ENCODE results near the gene EIF4G3. TPM values are rescaled to one million over a fixed set of nuclear protein-coding genes. Genes with fewer than 3 reads are reported as not detected.

EIF4G3 gene
- total and polyA plus RNA-seq, 2 donors (not counting 3 experiments of a cell fraction or from before 2014, with no cell fraction given), result 40.7 to 78.5 TPM

DNA sequence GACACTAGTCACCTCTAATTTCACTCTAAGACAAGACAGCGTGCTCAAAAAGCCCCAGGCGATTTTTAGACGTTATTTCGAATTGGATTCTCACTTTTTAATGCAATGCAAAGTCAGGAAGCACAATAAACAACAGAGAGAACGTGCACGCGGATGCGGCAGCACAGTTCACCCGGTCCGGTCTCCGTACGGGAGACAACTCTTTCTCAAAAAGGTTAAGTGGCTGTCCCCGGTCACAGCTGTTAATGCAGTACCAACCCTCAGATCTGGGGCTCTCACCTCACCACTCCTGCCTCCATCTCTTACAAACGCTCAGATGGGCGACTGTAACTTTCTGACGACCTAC lies 390.8 kb downstream of the EIF4G3 start:
- peaks cover 13% of the 10 kb centered on the region for H3K4me1 ChIP-seq (ENCODE audit: control insufficient read depth, extremely low read depth, insufficient read depth, low read length)
- BruUV-seq (replicated peaks), result no TSS peak
- peak overlapping the region; percentile 89 for H3K27ac ChIP-seq (ENCODE audit: insufficient read depth, low read depth, low read length)
- CTCF ChIA-PET, result interaction anchor here (1.0 to 4.7 kb wide), 4 partner anchors 10 to 409 kb away, joined by 4 to 49 read pairs (median 7); no protein-coding TSS in a partner anchor
- H3K4me2 ChIP-seq (ENCODE audit: insufficient read depth, low read length), result peak overlapping the region; percentile 92
- H3K4me3 ChIP-seq (replicated peaks in 1 of 3; ENCODE audit: insufficient read depth in 1 of 3, low read depth in 1 of 3, low read length in 3 of 3), result peak overlapping the region; percentile 32 to 90 (median 83)
- POLR2A ChIA-PET, result interaction anchor here (0.8 to 1.3 kb wide), 4 partner anchors 12 to 406 kb away, joined by 3 to 6 read pairs (median 4); no protein-coding TSS in a partner anchor
- H3K9ac ChIP-seq (replicated peaks; ENCODE audit: extremely low read depth, insufficient read depth, low read length), result peak overlapping the region; percentile 95
- peaks cover 54% of the 10 kb centered on the region for H3K79me2 ChIP-seq (ENCODE audit: control insufficient read depth, insufficient read depth, low read length)
- TF ChIP-seq GATA2 (IDR thresholded peaks at IDR 0.05; ENCODE audit: insufficient read depth, insufficient read length, low read depth, low read length) (no peak), EZH2 (IDR thresholded peaks at IDR 0.05; ENCODE audit: borderline replicate concordance, low read depth, low read length, severe bottlenecking) (no peak), JUN (IDR thresholded peaks at IDR 0.05; ENCODE audit: borderline replicate concordance, insufficient read depth, insufficient read length, low read depth) (no peak), FOS (IDR thresholded peaks at IDR 0.05; ENCODE audit: borderline replicate concordance, insufficient read depth, low read length) (no peak), CTCF (IDR thresholded peaks at IDR 0.05; ENCODE audit: extremely low read depth in 1 of 2, insufficient read depth in 1 of 2, low read depth in 1 of 2, low read length in 2 of 2) (no peak), POLR2A (IDR thresholded peaks at IDR 0.05; ENCODE audit: low read depth, low read length) (no peak), MYC (IDR thresholded peaks at IDR 0.05; ENCODE audit: low read depth, low read length) (no peak), POLR2AphosphoS5 (IDR thresholded peaks at IDR 0.05; ENCODE audit: insufficient read depth, low read depth, low read length) (no peak)
- TF ChIP-seq, protein P1, sequence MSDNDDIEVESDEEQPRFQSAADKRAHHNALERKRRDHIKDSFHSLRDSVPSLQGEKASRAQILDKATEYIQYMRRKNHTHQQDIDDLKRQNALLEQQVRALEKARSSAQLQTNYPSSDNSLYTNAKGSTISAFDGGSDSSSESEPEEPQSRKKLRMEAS (IDR thresholded peaks at IDR 0.05; ENCODE audit: insufficient read depth, insufficient read length), result no peak
- H3K36me3 ChIP-seq (ENCODE audit: control insufficient read depth in 2 of 2, extremely low read depth in 1 of 2, insufficient read depth in 2 of 2, low read length in 2 of 2), result no peaks in the 10 kb centered on the region
- peak overlapping the region; percentile 63 for H2AFZ ChIP-seq (ENCODE audit: low read depth, low read length)
- intact Hi-C loops (cut with micrococcal nuclease) (loop anchor here (1.0 to 5.0 kb wide), 3 partner anchors 89 to 409 kb away; partner anchors contain the start of gene EIF4G3), dilution Hi-C loops (cut with MboI; ENCODE audit: extremely low pct_ligation_motif_present, low sequenced_read_pairs) (no loop called here)
- FAIRE-seq (peak; percentile 73), DNase-seq (ENCODE audit: low read depth, low spot score) (no peak)
- H3K9me1 ChIP-seq (replicated peaks; ENCODE audit: control insufficient read depth, extremely low read depth, insufficient read depth, low read length), result no peaks in the 10 kb centered on the region
- H3K9me3 ChIP-seq (replicated peaks; ENCODE audit: control insufficient read depth, insufficient read depth, low read length), result no peaks in the 10 kb centered on the region
- no peaks in the 10 kb centered on the region for H4K20me1 ChIP-seq (replicated peaks; ENCODE audit: control insufficient read depth, extremely low read depth, insufficient read depth, low read length)
- H3K27me3 ChIP-seq (ENCODE audit: control insufficient read depth in 2 of 2, insufficient read depth in 2 of 2, low read length in 2 of 2), result no peaks in the 10 kb centered on the region

All from endothelial cell of umbilical vein (primary cell).